Kidney (tissue), 14 donors: ENCODE data around the gene AKTIP. TPM values are rescaled to one million over a fixed set of nuclear protein-coding genes. Genes with fewer than 3 reads are reported as not detected.

Experiments
- DNase-seq, 5 donors: peaks; one replicate each; pipeline ENCODE4 v3.0.0-alpha.2; 2013 to 2020
- FAIRE-seq: peaks from 2 replicates; lab custom pipeline; 2012; peaks lifted over from hg19 to GRCh38; lab: Jason Lieb, UNC
- H3K27ac ChIP-seq, 2 donors: one replicate each; pipeline ENCODE4 v1.7.0; 2013; ENCODE audit warnings: low read depth in 2 of 2, low read length in 2 of 2, inconsistent platforms in 1 of 2
- H3K27me3 ChIP-seq: one replicate; pipeline ENCODE4 v1.7.1; 2013; ENCODE audit warnings: low read length, inconsistent platforms; ENCODE audit not compliant: control insufficient read depth, insufficient read depth
- H3K36me3 ChIP-seq, 3 donors: one replicate each; pipeline versions ENCODE4 v1.7.0 to v1.7.1; 2013; ENCODE audit warnings: low read length in 3 of 3, control low read depth in 1 of 3, inconsistent platforms in 1 of 3; ENCODE audit not compliant: insufficient read depth in 3 of 3, control insufficient read depth in 2 of 3
- H3K4me1 ChIP-seq, 3 donors: one replicate each; pipeline versions ENCODE4 v1.7.0 to v1.7.1; 2013; ENCODE audit warnings: low read length in 3 of 3, inconsistent platforms in 1 of 3, low read depth in 1 of 3; ENCODE audit not compliant: control insufficient read depth in 2 of 3, insufficient read depth in 2 of 3
- H3K4me3 ChIP-seq, 3 donors: one replicate each; pipeline versions ENCODE4 v1.7.0 to v1.8.1; 2013; ENCODE audit warnings: low read length in 3 of 3, control low read depth in 1 of 3, inconsistent platforms in 1 of 3
- H3K9ac ChIP-seq, 3 donors: one replicate each; pipeline versions ENCODE4 v1.7.0 to v1.7.1; 2013; ENCODE audit warnings: low read length in 3 of 3, control low read depth in 1 of 3, inconsistent platforms in 1 of 3
- H3K9me3 ChIP-seq, 3 donors: one replicate each; pipeline versions ENCODE4 v1.7.0 to v1.7.1; 2013; ENCODE audit warnings: low read length in 3 of 3, control low read depth in 1 of 3, inconsistent platforms in 1 of 3; ENCODE audit not compliant: control insufficient read depth in 2 of 3, insufficient read depth in 1 of 3
- CTCF ChIP-seq: IDR thresholded peaks from 3 replicates; pipeline ENCODE4 v1.5.1; 2012; ENCODE audit warnings: mild to moderate bottlenecking, moderate library complexity, borderline replicate concordance; ENCODE audit not compliant: insufficient read depth; ENCODE audit errors: extremely low read depth
- intact Hi-C: fragments of 100-400 bp; cut with DNase I; formaldehyde crosslinking; loops from one replicate; pipeline ENCODE4 v1.11.1; 2022
- polyA plus RNA-seq: library from polyadenylated mRNA; stranded (reverse); fragments of 350-450 nt; fragmentation: Illumina TruSeq; extraction: RNeasy Lipid Tissue Mini Kit (QIAGEN cat#74804); gene quantifications from one replicate; pipeline ENCODE4 v1.2.3, GENCODE V29; 2014; ENCODE audit warnings: low read depth, low replicate concordance; ENCODE audit not compliant: insufficient read depth
- total RNA-seq: library from RNA; stranded (reverse); fragmentation: NEBNext Ultra II Directional; extraction: Animal tissue kit (Norgen Biotek cat#: 25700); gene quantifications from one replicate; pipeline ENCODE4 v1.2.1, GENCODE V29; 2021
- donor health status: control.
- donor health status: control.
- donor health status: control.
- donor health status: control.
- donor health status: control.
- donor health status: DM: yes; HTN: yes; CAD: no.
- donor health status: Normal renal cell carcinoma (clear cell type).

AKTIP gene
- total and polyA plus RNA-seq, 2 donors from 2014 or later, result 44.5 to 52.0 TPM

- DNase-seq (no peak), FAIRE-seq (no peak)
- H3K9ac ChIP-seq, result no peak overlapping the region
- no peak overlapping the region for H3K4me3 ChIP-seq
- H3K27ac ChIP-seq, result no peak overlapping the region
- H3K36me3 ChIP-seq, result no peaks in the 10 kb centered on the region
- no peak for TF ChIP-seq CTCF
- peaks cover 0 to 10% (median 0%) of the 10 kb centered on the region in 3 donors for H3K4me1 ChIP-seq
- no peaks in the 10 kb centered on the region for H3K9me3 ChIP-seq
- intact Hi-C loops, result no loop called here
- H3K27me3 ChIP-seq, result no peaks in the 10 kb centered on the region
Measured at GRCh38 chr16:53510704-53511070, 7.7 kb upstream of the AKTIP start.

DNA sequence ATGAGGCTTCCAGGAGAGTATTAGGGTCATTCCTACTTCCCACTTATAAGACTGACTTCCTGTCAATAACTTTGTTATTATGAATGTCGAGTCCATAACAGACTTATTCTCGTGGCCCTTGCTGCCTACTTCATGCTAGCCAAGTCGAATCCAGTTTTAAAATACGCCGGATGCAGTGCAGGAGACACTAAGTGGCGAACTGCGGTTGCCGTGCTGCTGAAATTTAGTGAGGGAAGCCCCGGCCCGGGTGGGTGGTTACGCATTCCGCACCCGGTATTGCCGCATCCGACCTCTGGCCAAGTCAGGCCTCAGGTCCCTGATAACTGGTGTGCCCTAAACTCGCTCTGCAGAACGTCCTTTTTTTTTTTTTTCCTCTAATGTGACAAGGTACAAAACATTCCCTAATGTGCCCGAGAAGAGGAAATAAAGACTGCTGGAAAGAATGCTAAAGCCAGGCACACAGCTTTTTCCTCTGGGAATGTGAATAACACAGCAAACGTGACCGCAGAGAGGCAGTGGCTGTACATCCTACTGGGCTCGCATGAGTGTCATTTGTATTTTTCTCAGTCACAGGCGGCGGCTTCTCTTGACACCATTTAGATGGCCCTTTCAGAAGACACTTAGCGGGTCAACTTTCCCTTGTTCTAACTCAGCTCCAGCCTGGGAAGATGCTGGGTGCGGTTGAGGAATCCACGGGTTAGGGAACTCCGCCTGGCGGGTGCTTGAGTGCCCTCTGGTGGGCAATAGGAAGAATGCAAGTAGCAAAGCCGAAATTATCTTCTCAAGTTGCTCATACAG lies 7.1 kb upstream of the AKTIP start:
- TF ChIP-seq CTCF, result peak; percentile 85
- intact Hi-C loops, result no loop called here
- Histone ChIP-seq H3K4me3 (peak overlapping the region in 2 of 3 donors; percentile 43 to 61), H3K9ac (peak overlapping the region in 1 of 3 donors; percentile 33), H3K27me3 (no peaks in the 10 kb centered on the region), H3K4me1 (peaks cover 0 to 11% (median 3%) of the 10 kb centered on the region in 3 donors), H3K27ac (peak overlapping the region; percentile 6 to 48), H3K9me3 (no peaks in the 10 kb centered on the region), H3K36me3 (no peaks in the 10 kb centered on the region)
- peak; percentile 65 to 86 (median 78) for DNase-seq
- peak; percentile 66 for FAIRE-seq

DNA sequence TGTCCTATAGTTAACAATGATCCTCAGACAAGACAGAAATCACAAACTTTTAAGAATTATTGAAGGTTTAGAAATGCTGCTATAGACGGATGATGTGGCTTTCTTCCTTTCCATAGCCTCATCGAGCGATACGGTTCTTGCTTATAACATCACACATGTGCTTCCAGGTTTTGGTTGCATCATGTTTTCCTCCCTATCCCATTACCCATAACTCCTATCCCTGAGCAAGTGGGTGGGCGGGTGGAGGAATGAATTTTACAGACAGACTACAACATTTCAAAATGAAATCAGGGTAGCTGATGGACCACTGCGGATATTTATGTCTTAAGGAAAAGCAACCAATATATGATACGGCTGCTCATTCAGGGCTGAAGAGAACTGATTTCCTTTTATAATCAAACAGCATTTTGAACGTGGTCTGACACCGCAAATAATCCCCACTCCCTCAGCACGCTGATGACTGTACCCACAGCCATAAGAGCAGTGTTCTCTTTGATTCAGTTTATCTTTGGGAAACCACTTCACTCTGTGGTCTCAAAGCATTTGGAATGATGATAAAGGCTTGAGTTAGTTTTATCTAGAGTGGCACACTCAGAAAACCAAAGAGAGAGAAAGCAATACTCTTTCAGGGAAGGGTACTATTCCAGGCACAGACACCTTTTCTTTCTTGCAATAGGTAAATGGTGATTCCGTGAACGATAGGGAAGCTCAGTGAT lies 4.6 kb upstream of the AKTIP start:
- intact Hi-C loops, result no loop called here
- FAIRE-seq, result no peak

More for the DNA sequence above, 4.6 kb upstream of the AKTIP start:
- Histone ChIP-seq H3K4me3 (no peak overlapping the region), H3K4me1 (peaks cover 7 to 19% (median 12%) of the 10 kb centered on the region in 3 donors), H3K36me3 (no peaks in the 10 kb centered on the region), H3K27ac (no peak overlapping the region), H3K27me3 (no peaks in the 10 kb centered on the region), H3K9ac (no peak overlapping the region), H3K9me3 (no peaks in the 10 kb centered on the region)
- DNase-seq, result no peak
- TF ChIP-seq CTCF, result no peak
